Mesendoderm (in vitro differentiated cells): Measurements from ENCODE around the gene MRPL10.

Experiments used
- DNase-seq: peaks from one replicate; pipeline ENCODE4 v3.0.0; 2013
- H2AK5ac ChIP-seq: 2 replicates; pipeline ENCODE4 v1.6.1; 2013; ENCODE audit warnings: low read length, inconsistent platforms
- H2BK120ac ChIP-seq: 2 replicates; pipeline ENCODE4 v1.6.1; 2013; ENCODE audit warnings: low read depth, mild to moderate bottlenecking, low read length, moderate library complexity, mixed read lengths
- H2BK15ac ChIP-seq: replicated peaks from 2 replicates; pipeline ENCODE4 v1.6.1; 2013; ENCODE audit warnings: low read depth, mild to moderate bottlenecking, moderate library complexity
- H2BK5ac ChIP-seq: 2 replicates; pipeline ENCODE4 v1.6.1; 2013; ENCODE audit warnings: low read length, inconsistent platforms
- H3K18ac ChIP-seq: 2 replicates; pipeline ENCODE4 v1.6.1; 2013; ENCODE audit warnings: mild to moderate bottlenecking, low read length, mixed read lengths
- H3K23ac ChIP-seq: one replicate; pipeline ENCODE4 v1.6.1; 2013; ENCODE audit warnings: low read length
- H3K27ac ChIP-seq: 2 replicates; pipeline ENCODE4 v1.5.1; 2013; ENCODE audit warnings: low read depth, mild to moderate bottlenecking, inconsistent platforms, low read length, moderate library complexity
- H3K27me3 ChIP-seq: 2 replicates; pipeline ENCODE4 v1.6.1; 2013; ENCODE audit warnings: low read length, control low read depth, mild to moderate bottlenecking, inconsistent platforms; ENCODE audit not compliant: insufficient read depth, poor library complexity
- H3K36me3 ChIP-seq: 2 replicates; pipeline ENCODE4 v1.6.1; 2013; ENCODE audit warnings: low read length, inconsistent platforms; ENCODE audit not compliant: control insufficient read depth, insufficient read depth
- H3K4ac ChIP-seq: one replicate; pipeline ENCODE4 v1.6.1; 2013; ENCODE audit warnings: low read depth, mild to moderate bottlenecking, low read length, moderate library complexity
- H3K4me1 ChIP-seq: 2 replicates; pipeline ENCODE4 v1.6.1; 2013; ENCODE audit warnings: low read depth, low read length, inconsistent platforms; ENCODE audit not compliant: control insufficient read depth
- H3K4me2 ChIP-seq: 2 replicates; pipeline ENCODE4 v1.6.1; 2013; ENCODE audit warnings: low read length
- H3K4me3 ChIP-seq: 2 replicates; pipeline ENCODE4 v1.5.1; 2013; ENCODE audit warnings: mild to moderate bottlenecking, low read length
- H3K56ac ChIP-seq: one replicate; pipeline ENCODE4 v1.6.1; 2013; ENCODE audit warnings: low read length
- H3K79me1 ChIP-seq: 2 replicates; pipeline ENCODE4 v1.6.1; 2013; ENCODE audit warnings: low read length, inconsistent platforms
- H3K79me2 ChIP-seq: 2 replicates; pipeline ENCODE4 v1.6.1; 2013; ENCODE audit warnings: mild to moderate bottlenecking, low read length; ENCODE audit not compliant: control insufficient read depth, insufficient read depth
- H3K9ac ChIP-seq: 2 replicates; pipeline ENCODE4 v1.6.1; 2013; ENCODE audit warnings: low read length, inconsistent platforms
- H4K5ac ChIP-seq: one replicate; pipeline ENCODE4 v1.6.1; 2013; ENCODE audit warnings: low read length
- H4K8ac ChIP-seq: one replicate; pipeline ENCODE4 v1.6.1; 2013; ENCODE audit warnings: low read depth, mild to moderate bottlenecking, control low read depth, low read length, moderate library complexity
- WGBS: extraction: QIAGEN DNeasy Blood & Tissue Kit; methylation state at CpG from one replicate; pipeline ENCODE4 v1.1.7; 2013; ENCODE audit warnings: low lambda C conversion rate, missing lambda C conversion rate; ENCODE audit not compliant: insufficient coverage; ENCODE audit errors: extremely low coverage; 5-methylcytosine and 5-hydroxymethylcytosine counted together

MRPL10 gene

GRCh38 chr17:47821031-47821423, 10.3 kb downstream of the MRPL10 start:
- peak overlapping the region; percentile 25 for H3K4me2 ChIP-seq
- no peak overlapping the region for H3K18ac ChIP-seq
- H3K4me1 ChIP-seq, result peaks cover 3% of the 10 kb centered on the region
- no peak overlapping the region for H2BK15ac ChIP-seq
- no peaks in the 10 kb centered on the region for H3K36me3 ChIP-seq
- H2BK120ac ChIP-seq, result no peak overlapping the region
- DNase-seq, result no peak
- no peak overlapping the region for H4K5ac ChIP-seq
- H3K4ac ChIP-seq, result no peak overlapping the region
- no peaks in the 10 kb centered on the region for H3K79me1 ChIP-seq
- H4K8ac ChIP-seq, result no peak overlapping the region
- no peaks in the 10 kb centered on the region for H3K27me3 ChIP-seq
- peak overlapping the region; percentile 66 for H3K4me3 ChIP-seq
- H2BK5ac ChIP-seq, result no peak overlapping the region
- no peak overlapping the region for H3K27ac ChIP-seq
- H3K79me2 ChIP-seq, result no peaks in the 10 kb centered on the region
- H3K9ac ChIP-seq, result peak overlapping the region; percentile 68
- no peak overlapping the region for H3K23ac ChIP-seq
- no CpG with 5 or more reads among the region's 4 CpGs for WGBS
- peak overlapping the region; percentile 81 for H3K56ac ChIP-seq
- no peak overlapping the region for H2AK5ac ChIP-seq

GRCh38 chr17:47820033-47820789, 11.1 kb downstream of the MRPL10 start:
- Histone ChIP-seq H2AK5ac (no peak overlapping the region), H3K9ac (no peak overlapping the region), H3K4me3 (no peak overlapping the region), H3K56ac (no peak overlapping the region), H3K18ac (no peak overlapping the region), H2BK15ac (no peak overlapping the region), H3K23ac (no peak overlapping the region), H4K8ac (no peak overlapping the region), H3K79me2 (no peaks in the 10 kb centered on the region), H3K4me2 (no peak overlapping the region), H3K27ac (no peak overlapping the region), H3K79me1 (no peaks in the 10 kb centered on the region), H3K36me3 (no peaks in the 10 kb centered on the region), H3K4ac (no peak overlapping the region), H3K27me3 (no peaks in the 10 kb centered on the region), H2BK5ac (no peak overlapping the region), H4K5ac (no peak overlapping the region), H2BK120ac (no peak overlapping the region), H3K4me1 (peaks cover 3% of the 10 kb centered on the region)
- WGBS, result no CpG with 5 or more reads among the region's 12 CpGs
- no peak for DNase-seq

GRCh38 chr17:47819475-47819874, 11.9 kb downstream of the MRPL10 start:
- H3K79me2 ChIP-seq, result no peaks in the 10 kb centered on the region
- no peak overlapping the region for H3K9ac ChIP-seq
- no peaks in the 10 kb centered on the region for H3K27me3 ChIP-seq
- H2BK15ac ChIP-seq, result no peak overlapping the region
- no peak overlapping the region for H4K5ac ChIP-seq
- H3K56ac ChIP-seq, result no peak overlapping the region
- H3K36me3 ChIP-seq, result no peaks in the 10 kb centered on the region
- no peak overlapping the region for H3K18ac ChIP-seq
- no peak overlapping the region for H2BK5ac ChIP-seq
- no peak overlapping the region for H3K27ac ChIP-seq
- no peak overlapping the region for H3K4ac ChIP-seq
- no peak overlapping the region for H3K4me3 ChIP-seq
- no peak overlapping the region for H2BK120ac ChIP-seq
- DNase-seq, result no peak
- no peak overlapping the region for H3K23ac ChIP-seq
- H2AK5ac ChIP-seq, result no peak overlapping the region
- WGBS, result no CpG with 5 or more reads among the region's 10 CpGs
- H4K8ac ChIP-seq, result no peak overlapping the region
- H3K79me1 ChIP-seq, result no peaks in the 10 kb centered on the region
- H3K4me1 ChIP-seq, result peaks cover 3% of the 10 kb centered on the region
- H3K4me2 ChIP-seq, result no peak overlapping the region

GRCh38 chr17:47818002-47818695, 13.2 kb downstream of the MRPL10 start:
- WGBS, result no CpG with 5 or more reads among the region's 11 CpGs
- H2BK5ac ChIP-seq, result no peak overlapping the region
- H3K27ac ChIP-seq, result no peak overlapping the region
- H3K4me2 ChIP-seq, result no peak overlapping the region
- H2BK120ac ChIP-seq, result no peak overlapping the region
- H3K18ac ChIP-seq, result no peak overlapping the region
- H3K23ac ChIP-seq, result no peak overlapping the region
- no peak overlapping the region for H2BK15ac ChIP-seq
- no peak overlapping the region for H4K5ac ChIP-seq
- H3K56ac ChIP-seq, result no peak overlapping the region
- H3K27me3 ChIP-seq, result no peaks in the 10 kb centered on the region
- H3K4me1 ChIP-seq, result peaks cover 3% of the 10 kb centered on the region
- no peak overlapping the region for H3K4me3 ChIP-seq
- no peaks in the 10 kb centered on the region for H3K36me3 ChIP-seq
- no peak overlapping the region for H4K8ac ChIP-seq
- no peak overlapping the region for H2AK5ac ChIP-seq
- no peaks in the 10 kb centered on the region for H3K79me2 ChIP-seq
- H3K4ac ChIP-seq, result no peak overlapping the region
- H3K79me1 ChIP-seq, result no peaks in the 10 kb centered on the region
- no peak for DNase-seq
- H3K9ac ChIP-seq, result no peak overlapping the region

GRCh38 chr17:47816947-47817346, 14.4 kb downstream of the MRPL10 start:
- Histone ChIP-seq H3K36me3 (no peaks in the 10 kb centered on the region), H3K27me3 (no peaks in the 10 kb centered on the region), H3K23ac (no peak overlapping the region), H3K4ac (no peak overlapping the region), H3K56ac (no peak overlapping the region), H3K79me2 (no peaks in the 10 kb centered on the region), H3K4me1 (peaks cover 3% of the 10 kb centered on the region), H4K8ac (no peak overlapping the region), H2AK5ac (no peak overlapping the region), H3K79me1 (no peaks in the 10 kb centered on the region), H3K9ac (no peak overlapping the region), H2BK15ac (no peak overlapping the region), H3K4me2 (no peak overlapping the region), H3K4me3 (no peak overlapping the region), H3K18ac (no peak overlapping the region), H3K27ac (no peak overlapping the region), H2BK5ac (no peak overlapping the region), H4K5ac (no peak overlapping the region), H2BK120ac (no peak overlapping the region)
- no CpG with 5 or more reads among the region's 10 CpGs for WGBS
- no peak for DNase-seq
